Measurements from ENCODE around the gene MPRIP. TPM values are rescaled to one million over a fixed set of nuclear protein-coding genes. Genes with fewer than 3 reads are reported as not detected.

Gene MPRIP
- total RNA-seq, 1 experiment from 2014 or later: 443 TPM

DNA sequence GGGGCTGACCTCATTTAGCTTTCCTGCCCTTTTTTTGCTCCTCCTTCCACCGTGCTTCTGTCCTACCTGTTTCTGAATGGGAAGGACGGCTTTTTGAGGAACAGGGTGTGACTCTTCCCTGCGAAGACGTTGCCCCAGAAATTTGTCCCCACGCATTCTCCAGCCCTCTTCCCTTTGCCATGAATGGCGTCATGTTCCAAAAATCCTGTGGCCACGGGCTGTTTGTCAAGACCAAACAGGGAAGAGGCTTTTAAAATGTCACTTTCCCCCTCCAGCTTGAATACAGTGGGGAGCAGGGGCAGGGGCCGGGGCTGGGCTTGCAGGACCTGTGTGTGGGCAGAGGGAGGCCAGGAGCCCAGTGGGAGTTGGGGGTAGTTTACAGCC lies 13.9 kb downstream of the MPRIP start:
- ChIA-PET POLR2A (ENCODE audit: unreplicated experiment) (interaction anchor here (0.8 to 1.1 kb wide), 2 partner anchors 11 to 27 kb away, joined by 6 to 15 read pairs; no protein-coding TSS in a partner anchor), CTCF (interaction anchor here (1.0 kb wide), 1 partner anchor 28 kb away, joined by 4 read pairs; no protein-coding TSS in a partner anchor)
- H3K4me2 ChIP-seq: no peak overlapping the region
- no peaks in the 10 kb centered on the region for H3K9me2 ChIP-seq (ENCODE audit: insufficient read depth)
- H3K4me3 ChIP-seq: no peak overlapping the region
- H2AFZ ChIP-seq: no peak overlapping the region
- DNase-seq: no peak
- H3K79me2 ChIP-seq (ENCODE audit: low read depth): peaks cover 100% of the 10 kb centered on the region
- H3K27ac ChIP-seq: peak overlapping the region; percentile 11; the same call in 1 of the 2 replicates
- intact Hi-C loops (cut with micrococcal nuclease; ENCODE audit: unreplicated experiment): no loop called here
- H3F3A ChIP-seq (ENCODE audit: insufficient read depth, low read depth): peaks cover 84% of the 10 kb centered on the region
- peaks cover 98% of the 10 kb centered on the region for H4K20me1 ChIP-seq (ENCODE audit: insufficient read depth)
- TF ChIP-seq EZH2 (IDR thresholded peaks at IDR 0.05; ENCODE audit: low read depth): no peak
- TF ChIP-seq, protein P1, sequence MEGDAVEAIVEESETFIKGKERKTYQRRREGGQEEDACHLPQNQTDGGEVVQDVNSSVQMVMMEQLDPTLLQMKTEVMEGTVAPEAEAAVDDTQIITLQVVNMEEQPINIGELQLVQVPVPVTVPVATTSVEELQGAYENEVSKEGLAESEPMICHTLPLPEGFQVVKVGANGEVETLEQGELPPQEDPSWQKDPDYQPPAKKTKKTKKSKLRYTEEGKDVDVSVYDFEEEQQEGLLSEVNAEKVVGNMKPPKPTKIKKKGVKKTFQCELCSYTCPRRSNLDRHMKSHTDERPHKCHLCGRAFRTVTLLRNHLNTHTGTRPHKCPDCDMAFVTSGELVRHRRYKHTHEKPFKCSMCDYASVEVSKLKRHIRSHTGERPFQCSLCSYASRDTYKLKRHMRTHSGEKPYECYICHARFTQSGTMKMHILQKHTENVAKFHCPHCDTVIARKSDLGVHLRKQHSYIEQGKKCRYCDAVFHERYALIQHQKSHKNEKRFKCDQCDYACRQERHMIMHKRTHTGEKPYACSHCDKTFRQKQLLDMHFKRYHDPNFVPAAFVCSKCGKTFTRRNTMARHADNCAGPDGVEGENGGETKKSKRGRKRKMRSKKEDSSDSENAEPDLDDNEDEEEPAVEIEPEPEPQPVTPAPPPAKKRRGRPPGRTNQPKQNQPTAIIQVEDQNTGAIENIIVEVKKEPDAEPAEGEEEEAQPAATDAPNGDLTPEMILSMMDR (conservative IDR thresholded peaks at IDR 0.05): no peak
- H3K27me3 ChIP-seq (ENCODE audit: insufficient read depth, low read depth): no peaks in the 10 kb centered on the region
- H3K9me3 ChIP-seq (ENCODE audit: insufficient read depth, low read depth): no peaks in the 10 kb centered on the region
- peaks cover 61% of the 10 kb centered on the region for H3K4me1 ChIP-seq (replicated peaks; ENCODE audit: insufficient read depth)
- no TSS peak for BruUV-seq (replicated peaks)
- H3K36me3 ChIP-seq (ENCODE audit: low read depth): peaks cover 59% of the 10 kb centered on the region

DNA sequence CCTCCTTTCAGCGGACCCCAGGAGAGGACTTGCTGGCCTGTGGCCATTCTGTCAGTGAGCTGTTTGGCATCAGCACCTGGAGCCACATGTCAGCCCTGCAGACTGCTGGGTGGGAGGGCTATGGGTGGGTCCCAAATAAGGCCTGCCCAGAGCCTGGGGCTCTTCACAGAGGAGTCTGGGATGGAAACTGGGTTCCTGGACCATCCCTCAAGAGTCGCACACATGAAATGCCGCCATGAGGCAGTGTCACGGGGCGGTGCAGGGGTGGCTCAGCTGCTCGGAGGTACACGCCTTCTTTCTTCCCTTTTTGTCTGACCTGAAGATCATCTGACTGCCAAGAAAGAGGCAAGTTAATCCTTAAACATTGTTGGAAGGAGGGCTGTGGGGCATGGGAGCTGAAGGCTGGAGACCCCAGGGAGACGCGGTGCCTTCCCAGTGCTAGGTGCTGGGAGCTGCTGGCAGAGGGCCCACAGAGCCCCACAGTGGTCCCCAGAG lies 14.8 kb downstream of the MPRIP start:
- Histone ChIP-seq H3K9me2 (ENCODE audit: insufficient read depth) (no peaks in the 10 kb centered on the region), H3K79me2 (ENCODE audit: low read depth) (peaks cover 100% of the 10 kb centered on the region), H3K27ac (no peak overlapping the region), H3K36me3 (ENCODE audit: low read depth) (peaks cover 61% of the 10 kb centered on the region), H3K4me1 (replicated peaks; ENCODE audit: insufficient read depth) (peaks cover 60% of the 10 kb centered on the region), H4K20me1 (ENCODE audit: insufficient read depth) (peaks cover 100% of the 10 kb centered on the region), H3F3A (ENCODE audit: insufficient read depth, low read depth) (peaks cover 84% of the 10 kb centered on the region), H3K9me3 (ENCODE audit: insufficient read depth, low read depth) (no peaks in the 10 kb centered on the region), H3K4me3 (no peak overlapping the region), H3K27me3 (ENCODE audit: insufficient read depth, low read depth) (no peaks in the 10 kb centered on the region), H3K4me2 (no peak overlapping the region), H2AFZ (no peak overlapping the region)
- ChIA-PET POLR2A (ENCODE audit: unreplicated experiment) (no interaction called here), CTCF (no interaction called here)
- intact Hi-C loops (cut with micrococcal nuclease; ENCODE audit: unreplicated experiment): no loop called here
- no peak for DNase-seq
- no TSS peak for BruUV-seq (replicated peaks)
- TF ChIP-seq, protein P1 (conservative IDR thresholded peaks at IDR 0.05): no peak
- no peak for TF ChIP-seq EZH2 (IDR thresholded peaks at IDR 0.05; ENCODE audit: low read depth)

DNA sequence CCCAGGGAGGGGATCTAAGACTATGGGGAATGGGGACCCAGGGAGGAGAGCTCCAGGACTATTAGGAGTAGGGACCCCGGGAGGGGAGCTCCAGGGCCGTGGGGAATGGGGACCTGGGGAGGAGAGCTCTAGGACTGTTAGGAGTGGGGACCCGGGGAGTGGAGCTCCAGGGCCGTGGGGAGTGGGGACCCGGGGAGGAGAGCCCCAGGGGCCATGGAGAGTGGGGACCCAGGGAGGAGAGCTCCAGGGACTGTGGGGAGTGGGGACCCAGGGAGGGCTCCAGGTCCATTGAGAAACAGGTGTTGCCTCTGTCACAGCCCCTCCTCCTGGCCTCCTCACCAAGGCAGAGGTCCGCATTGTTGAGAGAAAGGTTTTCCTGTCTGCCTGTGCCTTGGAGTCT lies 16.0 kb downstream of the MPRIP start:
- POLR2A ChIA-PET (ENCODE audit: unreplicated experiment): no interaction called here
- Histone ChIP-seq H3K4me1 (replicated peaks; ENCODE audit: insufficient read depth) (peaks cover 60% of the 10 kb centered on the region), H3K27me3 (ENCODE audit: insufficient read depth, low read depth) (no peaks in the 10 kb centered on the region), H2AFZ (no peak overlapping the region), H3K9me2 (ENCODE audit: insufficient read depth) (no peaks in the 10 kb centered on the region), H3K4me2 (no peak overlapping the region), H3K4me3 (no peak overlapping the region), H3K9me3 (ENCODE audit: insufficient read depth, low read depth) (no peaks in the 10 kb centered on the region), H3K79me2 (ENCODE audit: low read depth) (peaks cover 100% of the 10 kb centered on the region), H3F3A (ENCODE audit: insufficient read depth, low read depth) (peaks cover 84% of the 10 kb centered on the region), H3K27ac (no peak overlapping the region), H4K20me1 (ENCODE audit: insufficient read depth) (peaks cover 100% of the 10 kb centered on the region), H3K36me3 (ENCODE audit: low read depth) (peaks cover 73% of the 10 kb centered on the region)
- no TSS peak for BruUV-seq (replicated peaks)
- TF ChIP-seq, protein P1 (conservative IDR thresholded peaks at IDR 0.05): no peak
- no peak for TF ChIP-seq EZH2 (IDR thresholded peaks at IDR 0.05; ENCODE audit: low read depth)
- intact Hi-C loops (cut with micrococcal nuclease; ENCODE audit: unreplicated experiment): no loop called here
- DNase-seq: no peak
- CTCF ChIA-PET: no interaction called here

All from PC-9 (cell line).